HepG2 (cell line): ENCODE results near the gene HSP90AB1. TPM values are rescaled to one million over a fixed set of nuclear protein-coding genes. Genes with fewer than 3 reads are reported as not detected.

ENCODE experiments used
- BCLAF1 ChIP-seq: fragments of 450-650 bp; IDR thresholded peaks from 2 replicates; pipeline ENCODE4 v1.6.1; 2017; ENCODE audit warnings: mild to moderate bottlenecking
- CAMTA2 ChIP-seq: sonication (generic); formaldehyde crosslinking; IDR thresholded peaks from 2 replicates; pipeline ENCODE4 v1.4.0; 2020; ENCODE audit warnings: mild to moderate bottlenecking, missing genetic modification reagents, borderline replicate concordance
- KAT7 ChIP-seq: IDR thresholded peaks from 2 replicates; pipeline ENCODE4 v1.6.1; 2018; ENCODE audit warnings: borderline replicate concordance, missing compliant biosample characterization
- KDM5A ChIP-seq: fragments of 200-600 bp; sonication (generic); IDR thresholded peaks from 2 replicates; pipeline ENCODE4 v1.7.0; 2018; ENCODE audit warnings: antibody characterized with exemption, mild to moderate bottlenecking, low read length, borderline replicate concordance
- KDM6A ChIP-seq: IDR thresholded peaks from 2 replicates; pipeline ENCODE4 v1.6.1; 2016; ENCODE audit warnings: low read depth
- KLF12 ChIP-seq: sonication (generic); formaldehyde crosslinking; IDR thresholded peaks from 2 replicates; pipeline ENCODE4 v1.4.0; 2020; ENCODE audit warnings: missing genetic modification reagents, borderline replicate concordance
- MAF1 ChIP-seq: sonication (generic); formaldehyde crosslinking; IDR thresholded peaks from 2 replicates; pipeline ENCODE4 v1.5.0; 2020; ENCODE audit warnings: missing genetic modification reagents, borderline replicate concordance
- NFKBIZ ChIP-seq: IDR thresholded peaks from 2 replicates; pipeline ENCODE4 v1.6.1; 2018; ENCODE audit warnings: missing genetic modification reagents, missing compliant biosample characterization
- NR2C2 ChIP-seq: sonication (generic); formaldehyde crosslinking; IDR thresholded peaks from 2 replicates; pipeline ENCODE4 v1.4.0; 2020; ENCODE audit warnings: missing genetic modification reagents, mild to moderate bottlenecking, moderate library complexity, borderline replicate concordance
- PRDM15 ChIP-seq: sonication (generic); formaldehyde crosslinking; IDR thresholded peaks from 2 replicates; pipeline ENCODE4 v1.4.0; 2020; ENCODE audit warnings: missing genetic modification reagents
- SRSF4 ChIP-seq: fragments of 200-400 bp; formaldehyde crosslinking; IDR thresholded peaks from one replicate; pipeline ENCODE4 v1.6.1; 2018; ENCODE audit warnings: mild to moderate bottlenecking, low read depth, low read length, moderate library complexity; ENCODE audit not compliant: poor library complexity, severe bottlenecking
- ZNF335 ChIP-seq: sonication (generic); formaldehyde crosslinking; IDR thresholded peaks from 2 replicates; pipeline ENCODE4 v1.4.0; 2020; ENCODE audit warnings: missing genetic modification reagents
- ZNF414 ChIP-seq: sonication (generic); formaldehyde crosslinking; IDR thresholded peaks from 2 replicates; pipeline ENCODE4 v1.5.0; 2020; ENCODE audit warnings: missing genetic modification reagents
- ZNF549 ChIP-seq: sonication (generic); formaldehyde crosslinking; IDR thresholded peaks from 2 replicates; pipeline ENCODE4 v1.5.0; 2020; ENCODE audit warnings: missing genetic modification reagents
- ZNF569 ChIP-seq: sonication (generic); formaldehyde crosslinking; IDR thresholded peaks from 2 replicates; pipeline ENCODE4 v1.5.0; 2020; ENCODE audit warnings: mild to moderate bottlenecking, missing genetic modification reagents, moderate library complexity, borderline replicate concordance
- ZNF674 ChIP-seq: sonication (generic); formaldehyde crosslinking; IDR thresholded peaks from 2 replicates; pipeline ENCODE4 v1.5.0; 2020; ENCODE audit warnings: low read depth, mild to moderate bottlenecking, missing genetic modification reagents
- ZNF703 ChIP-seq: sonication (generic); formaldehyde crosslinking; IDR thresholded peaks from 2 replicates; pipeline ENCODE4 v1.5.1; 2020; ENCODE audit warnings: missing genetic modification reagents, mild to moderate bottlenecking, moderate library complexity, borderline replicate concordance
- ZNF720 ChIP-seq: sonication (generic); formaldehyde crosslinking; IDR thresholded peaks from 2 replicates; pipeline ENCODE4 v1.4.0; 2020; ENCODE audit warnings: missing genetic modification reagents
- ZNF766 ChIP-seq: sonication (generic); formaldehyde crosslinking; IDR thresholded peaks from 2 replicates; pipeline ENCODE4 v1.5.0; 2020; ENCODE audit warnings: missing genetic modification reagents, borderline replicate concordance
- ZNF770 ChIP-seq: sonication (generic); formaldehyde crosslinking; IDR thresholded peaks from 2 replicates; pipeline ENCODE4 v1.5.0; 2020; ENCODE audit warnings: mild to moderate bottlenecking, missing genetic modification reagents
- polyA plus RNA-seq, 8 experiments: library from polyadenylated mRNA; depleted of rRNA in 3 of 8; stranded (reverse) in 7 of 8; unstranded in 1 of 8; fragments of >200 nt; fragmentation: Illumina TruSeq in 4 of 8; extraction: Trizol in 4 of 8; gene quantifications; 2 replicates each; pipeline versions ENCODE4 v1.2.1 to v1.2.3, GENCODE V29; 2011 to 2016; ENCODE audit warnings: low read depth in 4 of 8, missing spikeins in 1 of 8, mixed read lengths in 1 of 8; ENCODE audit not compliant: insufficient read depth in 1 of 8
- total RNA-seq, 5 experiments: library from RNA; depleted of rRNA; stranded (reverse); fragments of >200 nt; fragmentation: Illumina TruSeq; extraction: Trizol; gene quantifications; 2 replicates each; pipeline ENCODE4 v1.2.3, GENCODE V29; 2016; ENCODE audit warnings: low read depth in 1 of 5

The HSP90AB1 gene
- total and polyA plus RNA-seq, 2 of the 13 experiments (the other 11 are each of a cell fraction or from before 2014, with no cell fraction given), result 1,325 to 1,472 TPM

GRCh38 chr6:44246663-44247337, at the start of gene HSP90AB1 (continued):
- TF ChIP-seq ZNF703, result peak; percentile 73
- no peak for TF ChIP-seq ZNF770
- TF ChIP-seq ZNF414 (CRISPR knock-in tag), result no peak; the same call in 1 of the 2 replicates
- TF ChIP-seq MAF1 (CRISPR knock-in tag), result peak; percentile 78; the same call in 1 of the 2 replicates
- no peak for TF ChIP-seq ZNF720 (CRISPR knock-in tag)
- peak; percentile 70; the same call in 1 of the 2 replicates for TF ChIP-seq ZNF674
- TF ChIP-seq ZNF569, result no peak
- no peak for TF ChIP-seq SRSF4
- TF ChIP-seq CAMTA2, result 0 out of 2 replicates have a peak, but pooled peaks have one; percentile 1
- TF ChIP-seq ZNF335 (CRISPR knock-in tag), result no peak; the same call in none of the 2 replicates
- TF ChIP-seq KDM5A, result peak; percentile 88
- TF ChIP-seq NR2C2 (CRISPR knock-in tag), result no peak; the same call in 1 of the 2 replicates
- 0 out of 2 replicates have a peak, but pooled peaks have one; percentile 15 for TF ChIP-seq KDM6A (CRISPR knock-in tag)
- no peak for TF ChIP-seq KAT7 (CRISPR knock-in tag)
- TF ChIP-seq KLF12 (CRISPR knock-in tag), result peak; percentile 79; the same call in 1 of the 2 replicates
- peak; percentile 75 for TF ChIP-seq ZNF766 (CRISPR knock-in tag)
- TF ChIP-seq ZNF549 (CRISPR knock-in tag), result no peak; the same call in 1 of the 2 replicates
- TF ChIP-seq PRDM15, result no peak
- TF ChIP-seq BCLAF1, result no peak
- TF ChIP-seq NFKBIZ, result peak; percentile 75
